KOPT-K1 (cell line): ENCODE data around the gene ZBED5.

Source experiments
- H3K27ac ChIP-seq: fragments of 200-600 bp; sonication (generic); 2 replicates; pipeline ENCODE4 v1.5.1; 2016; ENCODE audit warnings: antibody characterized with exemption, mild to moderate bottlenecking, low read depth, low read length; ENCODE audit not compliant: poor library complexity, severe bottlenecking
- H3K36me3 ChIP-seq: fragments of 200-600 bp; sonication (generic); 2 replicates; pipeline ENCODE4 v1.5.1; 2017; ENCODE audit warnings: antibody characterized with exemption, mild to moderate bottlenecking, low read length, moderate library complexity; ENCODE audit not compliant: insufficient read depth
- H3K9me3 ChIP-seq: fragments of 200-600 bp; sonication (generic); 2 replicates; pipeline ENCODE4 v1.5.1; 2017; ENCODE audit warnings: antibody characterized with exemption, low read length, mild to moderate bottlenecking; ENCODE audit not compliant: insufficient read depth, poor library complexity, severe bottlenecking

Gene ZBED5

DNA sequence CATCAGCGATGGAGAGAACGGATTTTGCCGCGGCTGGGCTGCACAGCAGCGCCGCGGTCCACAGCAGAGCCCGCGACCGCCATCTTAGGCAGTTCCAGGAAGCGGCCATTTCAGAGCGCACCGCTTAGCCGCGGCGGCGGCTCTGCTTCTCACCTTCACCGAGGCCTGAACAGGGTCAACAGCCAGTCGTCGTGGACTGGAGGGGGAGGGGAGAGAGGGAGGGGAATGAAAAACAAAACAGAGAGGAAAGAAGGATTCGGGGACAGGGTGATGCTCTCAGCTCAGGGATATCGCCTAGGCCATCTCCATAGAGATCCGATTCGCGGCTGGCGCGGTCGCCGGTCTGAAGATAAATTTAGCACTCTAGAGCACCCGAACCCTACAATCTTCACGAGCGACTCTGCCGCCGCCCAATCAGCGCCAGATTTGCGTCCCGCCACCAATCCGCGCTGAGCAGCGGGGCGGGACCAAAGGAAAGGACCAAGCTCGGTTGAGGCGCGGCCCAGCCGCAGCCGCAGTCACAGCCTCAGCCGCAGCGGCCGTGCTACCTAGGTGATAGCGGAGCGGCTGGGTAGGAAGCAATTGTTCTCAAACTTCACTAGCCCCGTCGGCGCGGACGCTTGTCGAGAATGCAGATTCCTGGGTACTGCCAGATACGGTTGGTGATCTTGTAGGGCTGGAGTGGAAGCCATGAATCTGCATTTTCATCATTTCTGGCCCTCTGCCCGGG, at the start of gene ZBED5:
Gene ZBED5, minus strand, starts transcription at position 345 of the 730 bp plus-strand sequence. CDS start 3,108 bp downstream, outside the sequence.
- no peaks in the 10 kb centered on the region for H3K9me3 ChIP-seq
- peaks cover 29% of the 10 kb centered on the region for H3K36me3 ChIP-seq
- H3K27ac ChIP-seq: peak within 1 kb of the TSS; percentile 95

DNA sequence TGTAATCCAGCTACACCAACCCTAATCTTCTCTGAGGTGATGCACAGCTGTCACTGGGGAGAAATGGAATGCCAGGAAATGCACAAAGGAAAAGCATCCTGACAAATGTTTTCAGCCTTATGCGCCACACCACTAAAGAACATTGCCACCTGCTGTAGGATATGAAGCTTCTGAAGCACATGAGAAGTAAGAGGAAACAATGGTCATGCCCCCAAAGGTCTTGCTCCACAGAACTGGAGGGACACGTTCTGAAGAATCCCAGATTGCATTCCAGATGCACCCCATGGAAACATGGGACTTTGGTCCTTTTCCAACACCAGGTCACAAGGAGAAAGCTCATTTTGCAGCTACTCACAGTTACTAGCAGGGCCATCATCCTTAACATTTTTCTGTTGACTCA, 48.7 kb upstream of the ZBED5 start:
- no peak overlapping the region for H3K27ac ChIP-seq
- no peaks in the 10 kb centered on the region for H3K36me3 ChIP-seq
- H3K9me3 ChIP-seq: no peaks in the 10 kb centered on the region

DNA sequence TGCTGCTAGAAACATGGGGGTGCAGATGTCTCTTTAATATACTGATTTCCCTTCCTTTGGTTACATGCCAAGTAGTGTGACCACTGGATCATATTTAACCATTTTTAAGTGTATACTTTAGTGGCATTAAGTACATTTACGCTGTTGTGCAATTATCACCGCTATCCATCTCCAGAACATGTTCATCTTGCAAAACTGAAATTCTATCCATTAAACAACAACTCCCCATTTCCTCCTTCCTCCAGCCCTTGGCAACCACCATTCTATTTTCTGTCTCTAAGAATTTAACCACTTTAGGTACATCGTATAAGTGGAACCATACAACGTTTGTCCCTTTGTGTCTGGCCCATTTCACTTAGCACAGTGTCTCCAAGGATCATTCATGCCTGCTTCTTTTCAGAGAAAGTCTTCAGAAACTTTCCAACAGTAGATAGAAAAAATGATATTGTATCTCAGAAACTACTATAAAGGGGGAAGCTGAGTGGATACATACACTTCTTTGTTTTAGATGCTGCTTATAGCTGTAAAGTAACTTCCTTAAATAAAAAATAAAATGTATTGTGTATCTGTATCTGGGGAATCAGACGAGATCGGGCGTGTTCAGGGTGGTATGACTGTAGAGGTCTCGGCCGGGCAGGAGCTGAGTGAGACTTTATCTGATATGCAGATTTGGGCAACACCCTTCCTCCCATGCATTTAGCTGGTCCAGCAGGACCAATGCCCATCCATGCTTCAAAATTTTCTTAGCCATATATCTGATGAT, 44.6 kb upstream of the ZBED5 start:
- Histone ChIP-seq H3K36me3 (no peaks in the 10 kb centered on the region), H3K27ac (no peak overlapping the region), H3K9me3 (no peaks in the 10 kb centered on the region)

DNA sequence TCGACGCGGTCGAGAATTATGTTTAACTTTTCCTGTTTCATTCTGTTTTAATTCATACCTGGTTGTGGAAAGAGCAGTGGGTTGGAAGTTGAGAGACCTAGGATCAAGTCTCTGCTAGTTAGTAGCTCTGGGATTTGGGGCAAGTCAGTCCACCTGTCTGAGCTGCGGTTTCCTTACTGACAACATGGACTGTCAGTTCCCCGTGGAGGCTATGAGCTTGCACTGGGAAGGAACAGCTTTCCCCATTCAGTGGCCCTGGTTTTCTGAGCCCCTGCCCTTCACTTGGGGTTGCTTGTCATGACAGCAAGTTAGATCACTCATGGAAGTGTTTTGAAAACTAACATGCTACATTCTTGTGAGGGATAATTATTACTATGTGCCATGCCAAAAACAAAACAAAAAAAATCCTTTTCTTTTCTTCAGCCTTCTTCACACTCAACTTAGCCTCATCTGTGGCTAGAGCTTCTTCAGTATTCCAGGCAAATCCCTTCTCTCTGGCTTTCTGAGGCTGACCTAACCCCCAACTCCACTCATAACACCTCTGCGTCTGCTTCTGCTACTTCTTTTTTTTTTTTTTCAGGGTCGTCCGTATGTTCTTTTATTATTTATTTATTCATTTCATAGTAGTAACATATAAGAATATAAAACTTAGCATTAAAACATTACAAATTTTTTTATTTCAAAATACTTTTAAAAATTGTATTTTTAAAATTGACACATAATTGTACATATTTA, 43.0 kb upstream of the ZBED5 start:
- Histone ChIP-seq H3K36me3 (no peaks in the 10 kb centered on the region), H3K27ac (no peak overlapping the region), H3K9me3 (no peaks in the 10 kb centered on the region)

DNA sequence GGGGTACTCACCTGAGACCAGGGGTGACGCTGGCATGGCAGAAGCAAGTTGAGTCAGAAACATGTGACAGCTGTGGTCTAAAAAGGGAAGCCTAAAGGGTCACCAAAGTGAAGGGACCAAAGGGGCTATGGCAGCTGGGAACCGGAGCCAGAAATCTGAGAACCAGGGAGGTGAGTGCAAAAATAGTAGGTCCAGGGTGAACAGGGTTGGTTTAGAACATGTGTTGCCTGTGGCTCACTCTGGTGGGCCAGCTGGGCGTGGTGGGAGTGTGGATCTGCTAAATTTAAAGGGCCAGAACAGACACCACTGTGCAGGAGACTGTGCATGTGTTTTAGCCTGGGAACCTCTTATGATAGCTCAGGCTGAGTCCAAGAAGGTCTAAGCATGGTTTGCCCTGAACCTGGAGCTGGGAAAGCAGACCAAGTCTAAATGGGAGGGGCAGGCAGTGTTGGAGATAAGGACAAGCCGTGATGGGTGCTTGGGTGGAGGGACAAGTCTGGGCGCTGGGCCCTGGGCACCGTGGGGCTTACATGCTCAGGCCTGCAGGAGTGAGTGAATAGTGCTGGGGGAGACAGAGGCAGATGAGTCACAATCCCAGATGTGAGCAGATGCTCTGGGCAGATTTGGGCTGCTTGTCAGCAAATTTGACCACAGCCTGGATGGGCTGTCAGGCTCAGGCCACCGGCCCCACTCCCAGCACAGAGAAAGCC, 41.4 kb upstream of the ZBED5 start:
- H3K27ac ChIP-seq: no peak overlapping the region
- no peaks in the 10 kb centered on the region for H3K9me3 ChIP-seq
- no peaks in the 10 kb centered on the region for H3K36me3 ChIP-seq

DNA sequence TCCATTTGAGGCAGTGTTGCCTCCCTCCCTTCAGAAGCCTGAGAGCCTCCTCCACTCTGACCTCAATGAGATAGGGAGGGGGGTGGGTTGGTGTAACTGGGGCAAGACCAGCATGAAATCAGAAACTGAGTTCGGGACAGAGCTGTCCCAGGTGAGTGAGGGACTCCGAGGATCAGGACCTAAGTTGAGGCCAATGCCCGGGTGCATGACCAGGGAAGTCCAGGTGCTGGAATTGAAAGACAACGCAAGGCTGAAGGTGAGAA, 40.8 kb upstream of the ZBED5 start:
- Histone ChIP-seq H3K9me3 (no peaks in the 10 kb centered on the region), H3K27ac (no peak overlapping the region), H3K36me3 (no peaks in the 10 kb centered on the region)

DNA sequence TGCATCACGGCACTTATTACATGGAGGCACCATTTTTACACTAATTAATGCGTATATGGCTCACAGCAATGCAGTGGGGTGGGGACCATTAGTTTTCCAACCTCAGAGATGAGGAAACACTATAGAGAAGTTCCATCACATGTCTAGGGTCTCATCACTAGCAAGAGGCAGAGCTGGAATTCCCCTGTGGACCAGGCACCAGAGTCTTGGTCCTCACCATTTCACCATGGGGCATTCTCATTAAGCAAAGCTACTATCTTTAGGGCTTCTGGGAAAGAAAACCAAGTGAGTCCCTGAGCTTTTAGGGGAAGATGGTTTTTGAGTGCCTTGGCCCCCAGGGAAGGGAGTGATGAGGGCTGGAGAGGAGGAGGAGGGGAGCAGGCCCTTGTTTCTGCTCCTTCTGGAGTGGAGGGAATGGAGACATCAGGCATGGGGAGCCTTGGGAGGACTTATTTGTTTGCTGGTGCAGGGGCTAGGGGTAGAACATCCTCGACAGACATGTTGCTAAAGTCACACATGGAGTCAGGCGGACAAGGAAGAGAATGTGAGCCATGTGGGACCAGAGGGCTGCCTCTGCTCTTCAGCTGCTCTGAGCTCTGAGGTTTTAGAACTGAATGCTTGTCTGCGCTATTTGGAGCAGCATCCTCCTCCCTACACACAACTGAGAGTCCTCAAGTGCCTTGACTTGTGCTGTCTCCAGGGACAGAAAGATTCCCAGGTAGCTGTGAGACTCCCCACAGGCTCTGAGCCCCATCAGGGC, 40.3 kb upstream of the ZBED5 start:
- no peaks in the 10 kb centered on the region for H3K36me3 ChIP-seq
- no peak overlapping the region for H3K27ac ChIP-seq

DNA sequence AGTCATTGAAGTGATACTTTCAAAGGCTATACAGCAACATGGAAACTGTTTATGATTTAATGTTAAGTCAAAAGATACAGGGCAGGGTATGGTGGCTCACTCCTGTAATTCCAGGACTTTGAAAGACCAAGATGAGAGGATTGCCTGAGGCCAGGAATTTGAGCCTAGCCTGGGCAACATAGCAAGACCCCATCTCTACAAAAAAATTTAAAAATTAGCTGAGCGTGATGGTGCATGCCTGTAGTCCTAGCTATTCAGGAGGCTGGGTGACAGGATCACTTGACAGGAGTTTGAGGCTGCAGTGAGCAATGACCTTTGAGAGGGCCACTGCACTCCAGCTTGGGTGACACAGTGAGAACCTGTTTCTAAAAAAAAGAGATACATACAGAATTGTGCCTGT, 39.3 kb upstream of the ZBED5 start:
- Histone ChIP-seq H3K9me3 (no peaks in the 10 kb centered on the region), H3K36me3 (no peaks in the 10 kb centered on the region), H3K27ac (no peak overlapping the region)

More for the DNA sequence above, 40.3 kb upstream of the ZBED5 start:
- no peaks in the 10 kb centered on the region for H3K9me3 ChIP-seq

DNA sequence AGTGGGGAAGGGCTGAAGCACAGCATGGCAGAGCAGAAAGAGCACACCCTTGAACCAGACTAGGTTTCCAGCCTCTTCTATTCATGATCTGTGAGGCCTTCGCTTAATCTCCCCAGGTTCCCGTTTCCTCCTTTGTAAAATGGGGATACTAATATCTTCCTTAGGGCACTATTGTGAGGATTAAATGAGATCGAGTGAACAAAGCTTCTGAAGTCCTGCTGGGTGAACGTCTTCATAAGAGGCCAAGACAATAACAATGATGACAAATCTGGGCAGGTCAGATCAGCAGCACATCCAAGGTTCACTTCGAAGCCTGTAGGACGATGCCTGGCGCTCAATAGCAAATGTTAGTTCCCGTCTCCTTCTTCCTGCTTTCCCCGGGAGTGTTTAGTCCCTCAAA, 38.6 kb upstream of the ZBED5 start:
- no peaks in the 10 kb centered on the region for H3K9me3 ChIP-seq
- no peak overlapping the region for H3K27ac ChIP-seq

DNA sequence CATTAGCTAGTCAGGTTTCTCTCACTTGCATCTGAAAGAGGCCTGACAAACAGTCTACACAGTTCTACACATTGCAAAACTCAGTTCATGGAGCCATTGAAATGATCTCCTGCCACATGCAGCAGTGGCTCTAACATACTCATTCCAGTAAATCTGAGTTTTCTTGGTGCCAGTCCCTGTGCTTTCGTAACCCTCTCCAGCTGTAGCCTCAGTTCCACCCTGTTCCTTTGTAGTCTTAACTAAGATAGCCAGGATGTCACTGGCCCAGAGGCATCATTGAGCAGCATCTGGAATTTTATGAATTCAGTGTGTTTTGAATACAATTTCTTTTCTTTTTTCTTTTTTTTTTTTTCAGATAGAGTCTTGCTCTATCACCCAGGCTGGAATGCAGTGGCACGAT, 37.4 kb upstream of the ZBED5 start:
- Histone ChIP-seq H3K27ac (no peak overlapping the region), H3K9me3 (peaks cover 6% of the 10 kb centered on the region), H3K36me3 (no peaks in the 10 kb centered on the region)

More for the DNA sequence above, 38.6 kb upstream of the ZBED5 start:
- H3K36me3 ChIP-seq: no peaks in the 10 kb centered on the region

DNA sequence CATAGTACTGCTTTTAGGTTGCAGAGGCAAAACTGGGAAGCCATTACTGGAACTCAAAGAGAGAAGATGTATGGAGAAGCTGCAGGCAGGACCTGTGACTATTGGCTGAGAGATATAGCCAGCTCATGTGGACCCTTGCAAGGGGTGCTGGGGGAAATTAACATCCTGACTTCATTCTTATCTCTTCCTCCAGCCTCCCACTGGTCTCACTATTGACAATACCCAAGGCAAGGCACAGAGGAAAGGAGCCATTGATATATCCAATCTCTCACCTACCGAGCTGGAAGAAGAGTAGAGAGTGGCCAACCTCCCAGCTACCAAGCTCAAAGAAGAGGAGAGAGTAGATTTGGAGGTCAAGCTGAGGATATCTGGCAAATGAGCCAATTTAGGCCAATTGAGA, 36.8 kb upstream of the ZBED5 start:
- H3K27ac ChIP-seq: no peak overlapping the region
- no peaks in the 10 kb centered on the region for H3K36me3 ChIP-seq
- peaks cover 10% of the 10 kb centered on the region for H3K9me3 ChIP-seq

DNA sequence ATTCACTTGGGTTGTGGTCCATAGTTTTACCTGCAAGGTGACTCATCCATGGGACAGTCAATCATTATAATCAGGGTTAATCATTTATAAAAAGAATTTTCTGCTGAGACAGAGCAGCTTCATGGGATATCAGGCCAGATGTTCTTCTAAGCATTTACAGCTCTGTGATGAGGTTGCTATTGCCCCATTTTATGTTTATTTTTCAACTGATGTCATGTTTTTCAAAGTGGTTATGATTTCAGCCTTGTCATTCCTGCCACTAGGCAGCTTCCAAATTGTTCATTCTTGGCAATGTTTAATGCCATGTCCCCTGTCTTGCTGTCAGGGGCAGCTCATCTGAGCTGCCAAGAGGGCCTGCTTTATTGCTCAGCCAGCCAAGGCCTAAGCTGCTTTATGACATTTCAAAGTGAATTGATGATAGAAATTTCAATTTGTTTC, 35.9 kb upstream of the ZBED5 start:
- peaks cover 17% of the 10 kb centered on the region for H3K9me3 ChIP-seq
- H3K27ac ChIP-seq: no peak overlapping the region
- H3K36me3 ChIP-seq: no peaks in the 10 kb centered on the region

DNA sequence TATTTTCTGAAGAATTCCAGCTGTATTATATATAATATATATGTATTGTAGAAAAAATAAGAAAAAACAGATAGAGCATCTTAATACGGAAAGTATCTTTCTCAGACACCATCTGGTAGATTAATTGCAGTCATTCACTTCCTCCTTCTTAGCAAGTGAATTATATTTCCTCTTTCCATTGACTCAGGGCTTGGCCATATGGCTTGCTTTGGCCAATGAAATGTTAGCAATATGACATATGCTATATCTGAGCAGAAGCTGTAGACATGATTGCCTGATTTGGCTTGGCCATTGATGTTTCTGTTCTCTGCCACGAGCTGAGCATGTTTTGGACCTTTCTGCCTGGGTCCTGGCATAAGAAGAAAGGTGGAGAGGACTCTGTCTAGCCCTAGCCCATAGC, 34.4 kb upstream of the ZBED5 start:
- peaks cover 17% of the 10 kb centered on the region for H3K9me3 ChIP-seq
- no peaks in the 10 kb centered on the region for H3K36me3 ChIP-seq
- H3K27ac ChIP-seq: no peak overlapping the region

DNA sequence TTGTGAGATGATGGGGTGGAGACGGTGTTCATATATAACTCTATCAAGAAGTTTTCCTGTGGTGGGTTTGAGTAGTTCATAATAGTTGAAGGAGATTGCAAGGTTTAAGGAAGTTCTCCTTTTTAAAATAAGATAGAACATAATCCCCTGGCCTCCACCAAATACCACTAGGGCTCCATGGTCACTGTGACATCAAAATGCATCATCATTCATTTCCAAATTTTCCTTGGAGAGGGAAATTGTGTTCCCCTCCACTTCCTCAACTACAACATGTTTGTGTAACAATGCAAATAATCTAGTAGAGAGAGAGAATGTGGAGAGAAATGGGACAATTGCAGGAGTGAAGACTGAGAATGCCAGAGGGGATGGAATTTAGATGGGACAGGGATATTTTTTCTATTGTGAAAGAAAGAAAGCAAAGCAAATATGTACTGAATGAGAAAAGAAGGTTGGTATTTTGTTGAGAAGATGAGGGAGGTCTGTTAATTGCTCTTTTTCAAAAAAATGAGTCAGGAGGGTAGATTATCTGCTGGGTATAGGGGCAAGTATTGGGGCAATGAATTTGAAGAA, 33.4 kb upstream of the ZBED5 start:
- H3K9me3 ChIP-seq: peaks cover 17% of the 10 kb centered on the region
- no peaks in the 10 kb centered on the region for H3K36me3 ChIP-seq
- H3K27ac ChIP-seq: no peak overlapping the region
